Lung (tissue), 12 donors: Measurements from ENCODE around the gene RUVBL1. TPM values are rescaled to one million over a fixed set of nuclear protein-coding genes. Genes with fewer than 3 reads are reported as not detected.

Experiments used
- ATAC-seq: fragments of 200-7000 bp; cut with Tn5 transposase; one replicate; pipeline ENCODE4 v1.9.1; 2020; ENCODE audit warnings: moderate number of reproducible peaks; ENCODE audit not compliant: insufficient read depth, low FRiP score
- DNase-seq, 3 donors: peaks; one replicate each; pipeline ENCODE4 v3.0.0-alpha.2; 2013 to 2017
- H3K27ac ChIP-seq, 2 donors: one replicate each; pipeline ENCODE4 v1.5.1; 2013; ENCODE audit warnings: mild to moderate bottlenecking in 2 of 2, moderate library complexity in 2 of 2, control low read depth in 1 of 2, inconsistent platforms in 1 of 2, low read depth in 1 of 2, low read length in 1 of 2
- H3K27me3 ChIP-seq, 3 donors: one replicate each; pipeline ENCODE4 v1.5.1; 2013; ENCODE audit warnings: low read length in 2 of 3; ENCODE audit not compliant: control insufficient read depth in 3 of 3, insufficient read depth in 3 of 3
- H3K36me3 ChIP-seq, 4 donors: one replicate each; pipeline ENCODE4 v1.5.1; 2013; ENCODE audit warnings: low read length in 4 of 4, mild to moderate bottlenecking in 1 of 4, moderate library complexity in 1 of 4; ENCODE audit not compliant: control insufficient read depth in 4 of 4, insufficient read depth in 4 of 4
- H3K4me1 ChIP-seq, 5 donors: one replicate each; pipeline ENCODE4 v1.5.1; 2013; ENCODE audit warnings: low read length in 5 of 5, mild to moderate bottlenecking in 2 of 5, moderate library complexity in 1 of 5; ENCODE audit not compliant: control insufficient read depth in 5 of 5, insufficient read depth in 5 of 5
- H3K4me3 ChIP-seq: one replicate; pipeline ENCODE4 v1.5.1; 2013; ENCODE audit warnings: mild to moderate bottlenecking, control low read depth, moderate library complexity
- H3K9ac ChIP-seq, 2 donors: one replicate each; pipeline ENCODE4 v1.5.1; 2013; ENCODE audit warnings: low read length in 2 of 2, control low read depth in 1 of 2; ENCODE audit not compliant: insufficient read depth in 1 of 2
- H3K9me3 ChIP-seq, 4 donors: one replicate each; pipeline ENCODE4 v1.5.1; 2013; ENCODE audit warnings: low read length in 3 of 4, mild to moderate bottlenecking in 1 of 4, moderate library complexity in 1 of 4; ENCODE audit not compliant: control insufficient read depth in 4 of 4, insufficient read depth in 3 of 4
- CTCF ChIP-seq: IDR thresholded peaks from 2 replicates; pipeline ENCODE4 v1.5.1; 2012; ENCODE audit warnings: mild to moderate bottlenecking; ENCODE audit errors: control extremely low read depth, extremely low read depth
- WGBS, 2 donors: extraction: QIAGEN DNeasy Blood & Tissue Kit; methylation state at CpG; one replicate each; pipeline ENCODE4 v1.1.7; 2013; 5-methylcytosine and 5-hydroxymethylcytosine counted together
- polyA plus RNA-seq, 2 donors: library from polyadenylated mRNA; stranded (reverse); fragments of 200-250 nt; gene quantifications; one replicate each; pipeline ENCODE4 v1.2.1, GENCODE V29; 2013
- total RNA-seq, 2 donors: library from RNA; depleted of rRNA in 1 of 2; stranded (reverse); fragments of >200 nt in 1 of 2; gene quantifications; one replicate each; pipeline ENCODE4 v1.2.1, GENCODE V29; 2014 to 2021
- donor health status: control.
- donor health status: control.
- donor health status: Bipolar disorder and iron deficiency.
- donor health status: healthy.
- donor health status: DM: yes; HTN: yes; CAD: no.

Gene RUVBL1
- total and polyA plus RNA-seq, 4 donors: 26.6 to 53.7 (median 41.7) TPM

GRCh38 chr3:128040660-128041059 is 83.0 kb downstream of the RUVBL1 start:
- ATAC-seq: no peak
- Histone ChIP-seq H3K27ac (no peak overlapping the region), H3K9me3 (no peaks in the 10 kb centered on the region), H3K36me3 (no peaks in the 10 kb centered on the region), H3K4me3 (no peak overlapping the region), H3K4me1 (peaks cover 0 to 12% (median 3%) of the 10 kb centered on the region in 5 donors), H3K27me3 (no peaks in the 10 kb centered on the region), H3K9ac (no peak overlapping the region)
- WGBS, 2 donors: 0 to 74% methylated on average over 1 of the region's 1 CpG
- DNase-seq: no peak
- TF ChIP-seq CTCF: no peak

GRCh38 chr3:128040041-128040440 is 83.6 kb downstream of the RUVBL1 start:
- H3K36me3 ChIP-seq: no peaks in the 10 kb centered on the region
- no peaks in the 10 kb centered on the region for H3K9me3 ChIP-seq
- H3K4me3 ChIP-seq: no peak overlapping the region
- H3K27ac ChIP-seq: no peak overlapping the region
- ATAC-seq (no peak), DNase-seq (no peak)
- TF ChIP-seq CTCF: no peak
- H3K4me1 ChIP-seq: peaks cover 0 to 12% (median 3%) of the 10 kb centered on the region in 5 donors
- 87 to 95% methylated on average over 3 of the region's 3 CpGs for WGBS, 2 donors
- no peaks in the 10 kb centered on the region for H3K27me3 ChIP-seq
- no peak overlapping the region for H3K9ac ChIP-seq

- no peaks in the 10 kb centered on the region for H3K9me3 ChIP-seq
- 73 to 91% methylated on average over 1 of the region's 1 CpG for WGBS, 2 donors
- H3K27ac ChIP-seq: no peak overlapping the region
- H3K36me3 ChIP-seq: no peaks in the 10 kb centered on the region
- no peak for TF ChIP-seq CTCF
- no peak for ATAC-seq
- H3K27me3 ChIP-seq: peaks cover 0 to 7% (median 0%) of the 10 kb centered on the region in 3 donors
- H3K4me1 ChIP-seq: peaks cover 0 to 7% (median 3%) of the 10 kb centered on the region in 5 donors
- H3K4me3 ChIP-seq: no peak overlapping the region
- no peak overlapping the region for H3K9ac ChIP-seq
- DNase-seq: no peak
Measured at GRCh38 chr3:128036119-128036518, 87.5 kb downstream of the RUVBL1 start.

- Histone ChIP-seq H3K9ac (no peak overlapping the region), H3K27ac (no peak overlapping the region), H3K36me3 (no peaks in the 10 kb centered on the region), H3K4me1 (peaks cover 0 to 1% (median 0%) of the 10 kb centered on the region in 5 donors), H3K9me3 (no peaks in the 10 kb centered on the region), H3K4me3 (no peak overlapping the region), H3K27me3 (peaks cover 0 to 7% (median 0%) of the 10 kb centered on the region in 3 donors)
- no peak for ATAC-seq
- DNase-seq: no peak
- no peak for TF ChIP-seq CTCF
Measured at GRCh38 chr3:128033102-128033501, 90.5 kb downstream of the RUVBL1 start.
